Measurements from ENCODE around the gene PNKP. TPM values are rescaled to one million over a fixed set of nuclear protein-coding genes. Genes with fewer than 3 reads are reported as not detected.
A peak's percentile ranks its signal among the peaks of the same experiment; 100 is the strongest.

Gene PNKP
- total and polyA plus RNA-seq, 2 of the 8 experiments (the other 6 are each of a cell fraction or from before 2014, with no cell fraction given), result 45.8 to 105 TPM

GRCh38 chr19:49869484-49870308 is 2.3 kb upstream of the PNKP start:
- Histone ChIP-seq H3K27ac (ENCODE audit: low read depth, low read length) (peak overlapping the region; percentile 77), H4K91ac (replicated peaks; ENCODE audit: insufficient read length, low read length) (peak overlapping the region; percentile 93), H3K27me3 (replicated peaks in 1 of 4; ENCODE audit: control insufficient read depth in 3 of 4, extremely low read depth in 1 of 4, insufficient read depth in 3 of 4, low read length in 3 of 4) (no peaks in the 10 kb centered on the region), H4K8ac (ENCODE audit: extremely low read depth, insufficient read depth, low read length) (peak overlapping the region; percentile 76; the same call in 1 of the 2 replicates), H2AK5ac (ENCODE audit: low read depth, low read length) (peak overlapping the region; percentile 99), H4K5ac (ENCODE audit: insufficient read length, low read depth, low read length) (peak overlapping the region; percentile 75), H3K4me1 (replicated peaks in 1 of 4; ENCODE audit: control insufficient read depth in 3 of 4, insufficient read depth in 4 of 4, low read length in 3 of 4) (peaks cover 0 to 12% (median 5%) of the 10 kb centered on the region in 4 experiments; a peak in 5 of 7 replicates), H2AFZ (ENCODE audit: low read length) (no peak overlapping the region), H3K9ac (replicated peaks in 1 of 4; ENCODE audit: extremely low read depth in 1 of 4, low read depth in 3 of 4, low read length in 3 of 4) (peak overlapping the region; percentile 57 to 79 (median 74)), H3K23ac (ENCODE audit: insufficient read length) (no peak overlapping the region), H3K23me2 (ENCODE audit: low read depth, low read length) (peaks cover 15% of the 10 kb centered on the region), H2BK120ac (replicated peaks; ENCODE audit: low read depth, low read length) (peak overlapping the region; percentile 79), H3K4me3 (ENCODE audit: extremely low read depth in 1 of 4, insufficient read depth in 2 of 4, low read depth in 3 of 4, low read length in 4 of 4) (peak overlapping the region; percentile 45 to 70 (median 56)), H4K20me1 (replicated peaks in 1 of 2; ENCODE audit: control insufficient read depth in 1 of 2, insufficient read depth in 2 of 2, low read length in 2 of 2) (peaks cover 0 to 4% of the 10 kb centered on the region in 2 experiments), H3K4me2 (ENCODE audit: insufficient read depth in 1 of 2, low read depth in 2 of 2, low read length in 2 of 2) (peak overlapping the region; percentile 83 to 96), H2BK5ac (ENCODE audit: low read depth, low read length) (peak overlapping the region; percentile 94), H2BK12ac (ENCODE audit: low read depth, low read length) (peak overlapping the region; percentile 96), H3K14ac (ENCODE audit: insufficient read length) (no peak overlapping the region), H3K18ac (ENCODE audit: extremely low read depth, low read length) (peak overlapping the region; percentile 90), H3K56ac (replicated peaks; ENCODE audit: insufficient read length, low read depth, low read length) (peak overlapping the region; percentile 49), H3K36me3 (ENCODE audit: control insufficient read depth in 2 of 4, insufficient read depth in 4 of 4, low read length in 3 of 4) (peaks cover 3 to 5% (median 3%) of the 10 kb centered on the region in 4 experiments; a peak in 4 of 8 replicates), H2BK20ac (ENCODE audit: low read length) (no peak overlapping the region), H2BK15ac (ENCODE audit: low read length) (peak overlapping the region; percentile 98), H3K79me2 (ENCODE audit: control insufficient read depth in 1 of 2, insufficient read depth in 2 of 2, low read length in 2 of 2) (peaks cover 0 to 21% of the 10 kb centered on the region in 2 experiments; a peak in 2 of 4 replicates), H3K4ac (replicated peaks; ENCODE audit: insufficient read length, low read depth, low read length) (peak overlapping the region; percentile 95), H3K9me3 (ENCODE audit: insufficient read depth in 2 of 2, low read depth in 1 of 2, low read length in 1 of 2) (no peaks in the 10 kb centered on the region), H3K79me1 (ENCODE audit: low read depth, low read length) (peaks cover 6% of the 10 kb centered on the region)
- WGBS, 2 experiments (ENCODE audit: extremely low coverage in 1 of 2, insufficient coverage in 1 of 2, insufficient read length in 1 of 2, insufficient replicate concordance in 2 of 2, low coverage in 1 of 2, low lambda C conversion rate in 2 of 2, missing lambda C conversion rate in 1 of 2), result 5% methylated on average over 50 of the region's 67 CpGs; no CpG with 5 or more reads in 1 of the 2 experiments
- CTCF ChIA-PET (ENCODE audit: partially characterized antibody), result interaction anchor here (0.6 to 1.2 kb wide), 5 partner anchors 21 to 202 kb away, joined by 3 to 4 read pairs (median 3); no protein-coding TSS in a partner anchor
- peak; percentile 97 for FAIRE-seq
- DNase-seq (ENCODE audit: low read depth in 1 of 2, low spot score in 2 of 2), result peak; percentile 98 to 99
- POLR2A ChIA-PET (ENCODE audit: partially characterized antibody), result interaction anchor here (0.8 to 12.4 kb wide), 16 partner anchors 8 to 289 kb away, joined by 3 to 247 read pairs (median 4); partner anchors contain the start of genes AKT1S1, ATF5, FUZ and MED25
- TF ChIP-seq SP1 (IDR thresholded peaks at IDR 0.05; ENCODE audit: low read depth, low read length), result peak; percentile 98
- TF ChIP-seq POLR2AphosphoS5 (IDR thresholded peaks at IDR 0.05; ENCODE audit: low read depth, low read length), result 0 out of 2 replicates have a peak, but pooled peaks have one; percentile 44
- peak; percentile 98 for TF ChIP-seq RFX5 (IDR thresholded peaks at IDR 0.05; ENCODE audit: borderline replicate concordance, low read depth, low read length)
- TF ChIP-seq BACH1 (IDR thresholded peaks at IDR 0.05; ENCODE audit: low read length), result no peak
- TF ChIP-seq POLR2A (IDR thresholded peaks at IDR 0.05; ENCODE audit: control extremely low read depth in 1 of 2, low read depth in 2 of 2, low read length in 2 of 2), result peak in 1 of 2 experiments; percentile 87; a peak in 2 of 3 replicates
- no peak for TF ChIP-seq EP300 (IDR thresholded peaks at IDR 0.05; ENCODE audit: borderline replicate concordance in 1 of 2, low read depth in 2 of 2, low read length in 2 of 2)
- no peak for TF ChIP-seq RAD21 (IDR thresholded peaks at IDR 0.05 in 1 of 2, conservative IDR thresholded peaks at IDR 0.05 in 1 of 2; ENCODE audit: low read depth in 2 of 2, low read length in 2 of 2)
- no peak for TF ChIP-seq HDAC2 (IDR thresholded peaks at IDR 0.05; ENCODE audit: borderline replicate concordance in 1 of 2, low read depth in 2 of 2, low read length in 2 of 2)
- TF ChIP-seq SIN3A (conservative IDR thresholded peaks at IDR 0.05 in 1 of 2, IDR thresholded peaks at IDR 0.05 in 1 of 2; ENCODE audit: low read depth in 1 of 2, low read length in 2 of 2), result 0 out of 4 replicates have a peak, but pooled peaks have one; percentile 21 to 56
- TF ChIP-seq BRCA1 (IDR thresholded peaks at IDR 0.05; ENCODE audit: low read depth, low read length), result no peak

Measured in H1 (cell line).